Stimulated activated CD8-positive, alpha-beta memory T cell treated with anti-CD3 and anti-CD28 coated beads, Interleukin-2, amount 100 ng/mL, for 1 hour (primary cell): ENCODE data around the gene PLCB4.

Source experiments
- DNase-seq, 2 donors: peaks; one replicate each; pipeline ENCODE4 v3.0.0-alpha.2; 2020; ENCODE audit warnings: low read depth in 2 of 2

Gene PLCB4

GRCh38 chr20:9270831-9271230 lies 201.9 kb downstream of the PLCB4 start:
- DNase-seq = no peak

- DNase-seq = no peak
Observed at GRCh38 chr20:9276966-9277468, 208.1 kb downstream of the PLCB4 start.

GRCh38 chr20:9279918-9280401 lies 211.1 kb downstream of the PLCB4 start:
- no peak for DNase-seq

- no peak for DNase-seq
Observed at GRCh38 chr20:9280666-9281065, 211.8 kb downstream of the PLCB4 start.

GRCh38 chr20:9281803-9282202 lies 212.9 kb downstream of the PLCB4 start:
- DNase-seq = no peak

GRCh38 chr20:9285617-9286016 lies 216.7 kb downstream of the PLCB4 start:
- DNase-seq = no peak

GRCh38 chr20:9286501-9287461 lies 217.9 kb downstream of the PLCB4 start:
- no peak for DNase-seq

- DNase-seq = no peak
Observed at GRCh38 chr20:9287826-9288225, 218.9 kb downstream of the PLCB4 start.

GRCh38 chr20:9290331-9290730 lies 221.4 kb downstream of the PLCB4 start:
- no peak for DNase-seq

- DNase-seq = no peak
Observed at GRCh38 chr20:9293145-9293544, 224.3 kb downstream of the PLCB4 start.

GRCh38 chr20:9294041-9294440 lies 225.2 kb downstream of the PLCB4 start:
- DNase-seq = no peak

- no peak for DNase-seq
Observed at GRCh38 chr20:9298906-9299305, 230.0 kb downstream of the PLCB4 start.

- DNase-seq = no peak
Observed at GRCh38 chr20:9300080-9300479, 231.2 kb downstream of the PLCB4 start.

GRCh38 chr20:9300534-9300933 lies 231.6 kb downstream of the PLCB4 start:
- no peak for DNase-seq

- no peak for DNase-seq
Observed at GRCh38 chr20:9301129-9302090, 232.5 kb downstream of the PLCB4 start.

GRCh38 chr20:9302091-9302462 lies 233.2 kb downstream of the PLCB4 start:
- no peak for DNase-seq

GRCh38 chr20:9306521-9306920 lies 237.6 kb downstream of the PLCB4 start:
- DNase-seq = no peak

- no peak for DNase-seq
Observed at GRCh38 chr20:9308056-9308455, 239.2 kb downstream of the PLCB4 start.

GRCh38 chr20:9311132-9311531 lies 242.2 kb downstream of the PLCB4 start:
- no peak for DNase-seq

GRCh38 chr20:9319687-9320384 lies 250.9 kb downstream of the PLCB4 start:
- DNase-seq = no peak

GRCh38 chr20:9321007-9321406 lies 252.1 kb downstream of the PLCB4 start:
- no peak for DNase-seq
